ENCODE results near the gene TNP2. TPM values are rescaled to one million over a fixed set of nuclear protein-coding genes. Genes with fewer than 3 reads are reported as not detected.

TNP2 gene
- total RNA-seq, 1 donor from 2014 or later = not detected

GRCh38 chr16:11283820-11284248 lies 14.7 kb upstream of the TNP2 start:
- peaks cover 8% of the 10 kb centered on the region for H3K4me1 Mint-ChIP-seq (ENCODE audit: unreplicated experiment)
- no peak overlapping the region for H3K4me3 Mint-ChIP-seq
- no peaks in the 10 kb centered on the region for H3K27me3 Mint-ChIP-seq
- H3K27ac Mint-ChIP-seq = no peak overlapping the region
- TF ChIP-seq CTCF (conservative IDR thresholded peaks at IDR 0.05) = no peak
- no peak for DNase-seq (ENCODE audit: extremely low spot score, unreplicated experiment)
- H3K9me3 Mint-ChIP-seq = peaks cover 3% of the 10 kb centered on the region
- H3K36me3 Mint-ChIP-seq = no peaks in the 10 kb centered on the region

GRCh38 chr16:11280616-11281522 lies 11.7 kb upstream of the TNP2 start, which contains the start of gene PRM1:
TSS of gene PRM1 (minus strand) at chr16:11281330. CDS start at chr16:11281238, 92 bp downstream.
- Mint-ChIP-seq H3K36me3 (no peaks in the 10 kb centered on the region), H3K9me3 (no peaks in the 10 kb centered on the region), H3K4me3 (no peak within 1 kb of the TSS), H3K27ac (peak within 1 kb of the TSS; percentile 15), H3K27me3 (no peaks in the 10 kb centered on the region), H3K4me1 (ENCODE audit: unreplicated experiment) (peaks cover 8% of the 10 kb centered on the region)
- no peak for DNase-seq (ENCODE audit: extremely low spot score, unreplicated experiment)
- no peak for TF ChIP-seq CTCF (conservative IDR thresholded peaks at IDR 0.05)

GRCh38 chr16:11278681-11279628 lies 9.8 kb upstream of the TNP2 start:
- Mint-ChIP-seq H3K36me3 (no peaks in the 10 kb centered on the region), H3K27me3 (no peaks in the 10 kb centered on the region), H3K4me1 (ENCODE audit: unreplicated experiment) (peaks cover 2% of the 10 kb centered on the region), H3K4me3 (no peak overlapping the region), H3K27ac (no peak overlapping the region), H3K9me3 (no peaks in the 10 kb centered on the region)
- DNase-seq (ENCODE audit: extremely low spot score, unreplicated experiment) = no peak
- no peak for TF ChIP-seq CTCF (conservative IDR thresholded peaks at IDR 0.05)

- no peaks in the 10 kb centered on the region for H3K9me3 Mint-ChIP-seq
- no peak for DNase-seq (ENCODE audit: extremely low spot score, unreplicated experiment)
- no peaks in the 10 kb centered on the region for H3K36me3 Mint-ChIP-seq
- H3K4me3 Mint-ChIP-seq = no peak overlapping the region
- H3K4me1 Mint-ChIP-seq (ENCODE audit: unreplicated experiment) = peaks cover 11% of the 10 kb centered on the region
- no peak overlapping the region for H3K27ac Mint-ChIP-seq
- H3K27me3 Mint-ChIP-seq = no peaks in the 10 kb centered on the region
- no peak for TF ChIP-seq CTCF (conservative IDR thresholded peaks at IDR 0.05)
Observed at GRCh38 chr16:11277607-11278337, 8.6 kb upstream of the TNP2 start.
